ENCODE results near the gene RORC. TPM values are rescaled to one million over a fixed set of nuclear protein-coding genes. Genes with fewer than 3 reads are reported as not detected.

Gene RORC
- total RNA-seq, 6 donors from 2014 or later, result 10.3 to 46.2 (median 24.1) TPM

- DNase-seq (peak; percentile 41 to 81), ATAC-seq (ENCODE audit: low FRiP score in 2 of 2) (peak in 1 of 2 donors; percentile 35)
- no peaks in the 10 kb centered on the region for H3K9me3 ChIP-seq
- 0 to 1% methylated on average over 27 to 50 of the region's 52 CpGs for WGBS, 2 donors
- H3K27me3 ChIP-seq, result no peaks in the 10 kb centered on the region
- TF ChIP-seq POLR2AphosphoS5 (IDR thresholded peaks at IDR 0.05) (no peak), CTCF (IDR thresholded peaks at IDR 0.05) (no peak), POLR2A (IDR thresholded peaks at IDR 0.05) (peak in 1 of 4 donors; percentile 16), EP300 (IDR thresholded peaks at IDR 0.05) (no peak)
- H3K4me3 ChIP-seq, result peak overlapping the region; percentile 56 to 90 (median 84)
- H3K27ac ChIP-seq, result peak overlapping the region; percentile 31 to 71 (median 52)
- H3K36me3 ChIP-seq, result no peaks in the 10 kb centered on the region
- peaks cover 7 to 19% (median 13%) of the 10 kb centered on the region in 4 donors for H3K4me1 ChIP-seq
Observed at GRCh38 chr1:151790940-151791651, 40.5 kb downstream of the RORC start.

- peak within 1 kb of the TSS; percentile 56 to 90 (median 84) for H3K4me3 ChIP-seq
- DNase-seq (peak; percentile 98), ATAC-seq (ENCODE audit: low FRiP score in 2 of 2) (peak; percentile 99 to 100)
- peak within 1 kb of the TSS; percentile 31 to 75 (median 64) for H3K27ac ChIP-seq
- TF ChIP-seq POLR2A (IDR thresholded peaks at IDR 0.05) (peak in 2 of 4 donors; percentile 77 to 82), POLR2AphosphoS5 (IDR thresholded peaks at IDR 0.05) (peak; percentile 52 to 75), CTCF (IDR thresholded peaks at IDR 0.05) (peak in 4 of 6 experiments; percentile 28 to 62 (median 51)), EP300 (IDR thresholded peaks at IDR 0.05) (no peak)
- H3K27me3 ChIP-seq, result no peaks in the 10 kb centered on the region
- WGBS, 2 donors, result 0 to 1% methylated on average over 20 to 58 of the region's 58 CpGs
- no peaks in the 10 kb centered on the region for H3K9me3 ChIP-seq
- H3K36me3 ChIP-seq, result no peaks in the 10 kb centered on the region
- H3K4me1 ChIP-seq, result peaks cover 7 to 19% (median 13%) of the 10 kb centered on the region in 4 donors
Observed at GRCh38 chr1:151790071-151790939, 41.3 kb downstream of the RORC start, which contains the start of gene TDRKH. Gene TDRKH, minus strand, starts transcription at chr1:151790500. Its CDS starts 7,478 bp downstream, at chr1:151783022.

GRCh38 chr1:151787689-151788088, 43.9 kb downstream of the RORC start:
- no peaks in the 10 kb centered on the region for H3K27me3 ChIP-seq
- TF ChIP-seq POLR2AphosphoS5 (IDR thresholded peaks at IDR 0.05), result no peak
- TF ChIP-seq POLR2A (IDR thresholded peaks at IDR 0.05), result no peak
- no peak for TF ChIP-seq CTCF (IDR thresholded peaks at IDR 0.05)
- no peak for TF ChIP-seq EP300 (IDR thresholded peaks at IDR 0.05)
- ATAC-seq (ENCODE audit: low FRiP score in 2 of 2) (no peak), DNase-seq (no peak)
- WGBS, 2 donors, result 94 to 98% methylated on average over 3 of the region's 3 CpGs
- H3K4me3 ChIP-seq, result no peak overlapping the region
- H3K36me3 ChIP-seq, result no peaks in the 10 kb centered on the region
- peaks cover 7 to 19% (median 13%) of the 10 kb centered on the region in 4 donors for H3K4me1 ChIP-seq
- H3K9me3 ChIP-seq, result no peaks in the 10 kb centered on the region
- H3K27ac ChIP-seq, result no peak overlapping the region

GRCh38 chr1:151783796-151784195, 47.8 kb downstream of the RORC start:
- TF ChIP-seq POLR2AphosphoS5 (IDR thresholded peaks at IDR 0.05) (no peak), CTCF (IDR thresholded peaks at IDR 0.05) (no peak), POLR2A (IDR thresholded peaks at IDR 0.05) (no peak), EP300 (IDR thresholded peaks at IDR 0.05) (no peak)
- Histone ChIP-seq H3K4me3 (no peak overlapping the region), H3K27ac (no peak overlapping the region), H3K4me1 (no peaks in the 10 kb centered on the region), H3K27me3 (no peaks in the 10 kb centered on the region), H3K9me3 (no peaks in the 10 kb centered on the region), H3K36me3 (peaks cover 2 to 20% (median 7%) of the 10 kb centered on the region in 4 donors)
- 58 to 65% methylated on average over 2 of the region's 2 CpGs for WGBS, 2 donors
- ATAC-seq (ENCODE audit: low FRiP score in 2 of 2) (no peak), DNase-seq (no peak)
